ENCODE measurements around the gene SCRT2. TPM values are rescaled to one million over a fixed set of nuclear protein-coding genes. Genes with fewer than 3 reads are reported as not detected.

Gene SCRT2
- total RNA-seq, 1 experiment from 2014 or later: not detected

DNA sequence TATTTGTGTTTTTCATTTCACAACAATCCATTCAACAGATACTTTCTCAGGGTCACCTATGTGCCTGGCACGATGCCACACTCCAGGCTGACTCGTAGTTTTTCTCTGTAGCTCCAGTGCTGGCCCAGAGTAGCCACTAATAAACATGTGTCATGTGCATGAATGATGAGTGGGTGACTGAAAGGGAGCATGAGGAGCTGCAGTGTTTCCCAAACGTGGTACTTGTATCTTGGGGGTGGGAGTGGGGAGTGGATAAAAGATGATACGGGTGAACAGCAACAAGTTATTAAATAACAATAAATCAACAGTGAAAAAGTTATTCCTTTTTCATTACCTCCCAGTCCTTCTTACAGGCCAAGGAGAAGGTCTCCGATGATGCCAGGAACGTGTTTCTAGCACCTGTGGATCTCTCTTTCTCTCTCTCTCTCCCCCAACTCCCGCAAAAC is 39.7 kb downstream of the SCRT2 start:
- DNase-seq (ENCODE audit: extremely low read depth, low read depth): no peak

DNA sequence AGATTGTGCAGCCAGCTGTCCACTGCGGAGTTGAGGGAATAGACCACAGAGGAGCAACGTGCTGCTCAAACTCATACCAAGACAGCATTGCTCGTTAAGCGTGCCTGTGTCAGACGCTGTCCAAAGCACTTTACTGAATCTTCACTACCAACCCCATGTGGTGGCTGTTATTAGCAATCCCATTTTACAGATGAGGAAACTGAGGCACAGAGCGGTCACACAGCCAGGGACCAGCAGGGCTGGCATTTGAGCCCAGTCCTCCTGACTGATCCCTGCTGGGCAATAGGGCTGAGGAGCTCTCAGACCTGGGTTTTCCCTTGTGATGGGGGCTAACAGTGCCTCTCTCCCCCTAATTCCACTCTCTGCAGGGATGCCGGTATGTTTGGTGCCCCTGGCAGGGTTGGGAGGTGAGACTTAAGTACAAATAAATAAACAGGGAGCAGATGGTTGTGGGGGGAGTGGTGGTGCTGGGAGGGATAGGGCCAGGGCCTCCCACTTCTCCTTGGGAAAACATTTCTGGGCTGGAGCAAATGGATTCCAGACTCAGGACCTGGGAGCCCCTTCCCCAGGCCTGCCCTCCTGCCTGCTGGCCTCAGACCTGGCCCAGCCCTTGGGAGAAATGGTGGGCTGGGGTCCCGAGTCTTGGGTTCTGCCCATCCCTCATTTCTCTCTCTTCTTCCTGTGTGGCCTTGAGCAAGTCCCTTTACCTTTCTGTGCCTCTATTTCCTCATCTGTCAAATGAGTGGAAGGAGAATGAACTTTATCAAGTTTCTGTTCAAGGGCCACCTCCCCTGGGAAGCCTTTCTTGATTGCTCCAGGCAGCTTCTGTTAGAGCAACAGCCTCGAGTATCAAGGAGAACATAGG is 40.3 kb downstream of the SCRT2 start:
- DNase-seq (ENCODE audit: extremely low read depth, low read depth): no peak

GRCh38 chr20:634148-634925 is 41.3 kb downstream of the SCRT2 start:
- DNase-seq (ENCODE audit: extremely low read depth, low read depth): no peak

DNA sequence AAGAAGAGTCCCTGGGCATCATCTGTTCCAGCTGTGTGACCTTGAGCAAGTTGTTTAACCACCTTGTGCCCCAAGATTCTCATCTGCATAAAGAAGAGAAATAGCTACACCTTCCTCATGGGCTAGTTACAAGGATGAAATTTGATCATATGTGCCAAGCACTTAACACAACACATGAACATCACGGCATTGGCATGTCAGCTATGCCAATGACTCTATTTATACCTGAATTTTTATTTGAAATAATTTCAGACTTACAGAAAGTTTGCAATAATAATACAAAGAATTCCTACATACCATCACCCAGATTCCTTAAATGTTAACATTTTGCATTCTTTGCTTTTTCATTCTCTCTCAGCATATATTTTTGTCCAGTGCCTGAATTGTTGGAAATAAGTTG is 44.5 kb downstream of the SCRT2 start:
- DNase-seq (ENCODE audit: extremely low read depth, low read depth): no peak

GRCh38 chr20:626579-626978 is 49.0 kb downstream of the SCRT2 start:
- DNase-seq (ENCODE audit: extremely low read depth, low read depth): no peak

- no peak for DNase-seq (ENCODE audit: extremely low read depth, low read depth)
Measured at GRCh38 chr20:625360-625932, 50.2 kb downstream of the SCRT2 start.

DNA sequence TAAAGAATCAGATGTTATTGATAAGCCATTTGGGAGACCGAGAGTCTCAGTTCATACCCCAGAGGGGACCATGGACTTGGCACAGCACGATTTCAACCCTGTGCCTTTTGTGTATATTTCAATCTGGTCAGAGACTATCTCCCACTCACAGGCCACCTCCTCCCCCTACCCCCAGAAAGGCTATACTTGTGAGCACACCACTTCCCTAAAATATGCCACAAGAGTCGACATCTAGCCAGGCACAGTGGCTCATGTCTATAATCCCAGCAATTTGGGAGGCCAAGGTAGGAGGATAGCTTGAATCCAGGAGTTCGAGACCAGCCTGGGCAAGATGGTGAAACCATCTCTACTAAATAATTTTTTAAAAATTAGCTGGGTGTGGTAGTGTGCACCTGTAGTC is 51.9 kb downstream of the SCRT2 start:
- DNase-seq (ENCODE audit: extremely low read depth, low read depth): no peak

DNA sequence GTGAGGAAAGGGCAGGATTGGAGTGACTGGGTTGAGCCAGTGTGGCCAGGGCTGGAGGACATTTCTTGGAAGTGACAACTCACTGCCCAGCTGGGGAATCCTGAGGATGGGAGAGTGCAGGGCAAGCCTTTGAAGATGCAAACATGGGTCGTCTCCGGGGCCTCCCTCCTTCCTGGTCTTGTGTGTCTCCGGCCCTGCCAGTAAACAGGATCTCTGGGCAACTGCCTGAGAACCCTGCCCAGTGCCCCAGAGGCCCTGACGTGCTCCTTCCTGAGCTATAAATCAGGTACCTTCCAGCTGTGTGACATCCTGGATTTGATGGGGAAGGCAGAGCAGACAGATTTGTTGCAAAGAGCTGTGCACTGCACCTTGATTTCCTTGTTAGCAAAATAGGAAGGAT is 52.6 kb downstream of the SCRT2 start:
- DNase-seq (ENCODE audit: extremely low read depth, low read depth): no peak

- DNase-seq (ENCODE audit: extremely low read depth, low read depth): no peak
Measured at GRCh38 chr20:622161-622560, 53.4 kb downstream of the SCRT2 start.

DNA sequence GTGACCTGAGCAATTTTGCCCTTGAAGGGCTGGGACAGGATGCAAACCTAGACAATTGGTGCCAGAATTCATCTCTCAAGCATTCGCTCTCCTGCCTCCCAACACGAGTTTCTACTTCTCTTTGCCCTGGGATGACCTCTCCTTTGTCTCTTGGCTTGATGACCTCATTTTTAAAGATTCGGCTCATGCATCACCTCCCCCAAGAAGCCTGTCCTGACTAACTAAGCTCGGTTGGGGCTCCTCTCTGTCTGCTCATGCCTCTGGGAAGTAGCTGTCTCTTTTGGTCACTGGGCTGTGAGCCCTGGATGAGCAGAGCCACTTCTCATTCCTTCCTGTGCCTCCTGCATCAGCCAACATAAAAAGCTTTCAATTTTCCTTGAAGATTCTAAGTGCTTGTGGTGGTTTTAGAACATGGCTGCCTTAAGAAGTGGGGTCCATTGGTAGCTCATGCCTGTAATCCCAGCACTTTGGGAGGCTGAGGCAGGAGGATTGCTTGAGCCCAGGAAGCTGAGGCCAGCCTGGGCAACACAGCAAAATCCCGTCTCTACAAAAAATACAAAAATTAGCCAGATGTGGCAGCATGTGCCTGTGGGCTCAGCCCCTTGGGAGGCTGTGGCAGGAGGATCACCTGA is 54.4 kb downstream of the SCRT2 start:
- no peak for DNase-seq (ENCODE audit: extremely low read depth, low read depth)

- DNase-seq (ENCODE audit: extremely low read depth, low read depth): no peak
Measured at GRCh38 chr20:620246-620645, 55.4 kb downstream of the SCRT2 start.

- no peak for DNase-seq (ENCODE audit: extremely low read depth, low read depth)
Measured at GRCh38 chr20:618980-619379, 56.6 kb downstream of the SCRT2 start.

GRCh38 chr20:617934-618690 is 57.5 kb downstream of the SCRT2 start:
- no peak for DNase-seq (ENCODE audit: extremely low read depth, low read depth)

DNA sequence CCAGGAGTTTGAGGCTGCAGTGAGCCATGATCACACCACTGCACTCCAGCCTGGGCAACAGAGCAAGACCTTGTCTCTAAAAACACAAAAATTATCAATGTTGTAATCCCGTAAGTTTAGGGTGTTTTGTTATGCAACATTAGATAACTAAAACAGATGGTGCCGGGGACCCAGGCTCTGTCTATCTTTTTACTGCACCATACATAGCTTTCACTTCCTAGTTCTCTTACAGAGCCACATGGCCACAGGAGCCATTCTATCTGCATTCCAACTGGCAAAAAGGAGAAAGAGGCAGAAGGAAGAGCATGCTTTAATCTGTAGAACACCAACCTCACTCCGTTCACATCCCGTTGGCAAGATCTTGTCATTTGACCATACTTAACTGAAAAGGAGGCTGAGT is 60.1 kb downstream of the SCRT2 start:
- no peak for DNase-seq (ENCODE audit: extremely low read depth, low read depth)

DNA sequence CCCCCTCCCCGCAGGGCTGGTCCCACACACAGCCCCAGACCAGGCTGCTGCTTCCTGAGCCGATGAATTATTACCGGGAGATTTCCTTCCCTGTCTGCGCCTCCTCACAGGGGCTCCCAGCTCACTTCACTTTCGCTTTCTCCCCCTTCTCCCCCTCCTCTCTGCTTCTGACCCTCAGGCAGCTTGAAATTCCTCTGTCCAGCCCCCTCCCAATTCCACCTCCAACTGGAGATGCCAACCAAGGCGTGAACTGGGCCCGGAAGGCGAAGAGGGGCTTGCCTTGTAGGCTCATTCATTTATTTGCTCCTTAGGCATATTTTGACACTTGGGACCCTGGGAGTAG is 63.8 kb downstream of the SCRT2 start:
- DNase-seq (ENCODE audit: extremely low read depth, low read depth): no peak

Other genes starting within 250 kb of the SCRT2 start
- 24.6 and 27.5 TPM in 2 replicates for gene TBC1D20, start 213.3 kb downstream of the SCRT2 start, total RNA-seq (2014; rRNA removed; shearing (Covaris generic))
- gene CSNK2A1, start 132.0 kb downstream of the SCRT2 start, total RNA-seq (2014; rRNA removed; shearing (Covaris generic)): 108 and 124 TPM in 2 replicates
- 0.32 TPM in 1 of 2 replicates, not detected in the other for gene TCF15, start 65.5 kb downstream of the SCRT2 start, total RNA-seq (2014; rRNA removed; shearing (Covaris generic))
- 811 and 839 TPM in 2 replicates for gene SRXN1, start 22.6 kb downstream of the SCRT2 start, total RNA-seq (2014; rRNA removed; shearing (Covaris generic))
- 0.02 TPM in 1 of 2 replicates, not detected in the other for gene SLC52A3, start 92.7 kb upstream of the SCRT2 start, total RNA-seq (2014; rRNA removed; shearing (Covaris generic))
- gene FAM110A, start 157.9 kb upstream of the SCRT2 start, total RNA-seq (2014; rRNA removed; shearing (Covaris generic)): 2.6 and 3.7 TPM in 2 replicates
- gene ANGPT4, start 240.5 kb upstream of the SCRT2 start, total RNA-seq (2014; rRNA removed; shearing (Covaris generic)): not detected in 2 replicates